ENCODE data around the gene RNF220. TPM values are rescaled to one million over a fixed set of nuclear protein-coding genes. Genes with fewer than 3 reads are reported as not detected.
A peak's percentile ranks its signal among the peaks of the same experiment; 100 is the strongest.

Gene RNF220
- total and polyA plus RNA-seq, 2 of the 4 experiments (the other 2 are of a cell fraction) = 71.8 to 77.1 TPM

DNA sequence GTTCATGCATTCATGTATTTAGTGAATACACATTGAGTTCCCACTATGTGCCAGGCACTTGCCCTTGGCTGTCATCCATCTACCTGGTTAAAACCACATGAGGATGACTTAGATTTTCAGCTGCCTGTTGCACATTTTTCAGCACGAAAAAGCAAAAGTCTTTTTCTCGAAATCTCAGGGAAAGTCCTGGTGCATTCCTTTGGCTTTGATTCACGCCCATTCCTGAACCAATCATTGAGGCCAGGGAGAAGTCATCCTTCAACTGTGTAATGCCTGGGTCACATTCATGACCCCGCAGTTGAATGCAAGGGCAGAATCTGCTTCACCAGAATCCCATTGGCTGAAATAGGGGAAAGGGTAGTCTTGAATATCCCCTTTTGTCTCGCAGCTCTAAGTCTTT, 84.4 kb downstream of the RNF220 start:
- no peak overlapping the region for H2AFZ ChIP-seq (replicated peaks; ENCODE audit: low read length, poor library complexity)
- no peak overlapping the region for H3K4me3 ChIP-seq (ENCODE audit: insufficient read depth, low read depth, low read length)
- H4K20me1 ChIP-seq (ENCODE audit: insufficient read depth, low read length) = no peaks in the 10 kb centered on the region
- no peak overlapping the region for H3K23ac ChIP-seq (ENCODE audit: low read depth, low read length)
- H2BK15ac ChIP-seq (ENCODE audit: low read depth, low read length) = no peak overlapping the region
- WGBS, 2 experiments (ENCODE audit: extremely low coverage in 2 of 2, insufficient read length in 1 of 2) = 63% methylated on average over 2 of the region's 5 CpGs; no CpG with 5 or more reads in 1 of the 2 experiments
- in situ Hi-C loops (cut with MboI; ENCODE audit: low sequenced_read_pairs) (no loop called here), dilution Hi-C loops (cut with HindIII; ENCODE audit: low sequenced_read_pairs, unreplicated experiment) (no loop called here), intact Hi-C loops (cut with micrococcal nuclease) (no loop called here)
- TF ChIP-seq MXI1 (IDR thresholded peaks at IDR 0.05; ENCODE audit: borderline replicate concordance, low read depth, low read length) (no peak), MAZ (IDR thresholded peaks at IDR 0.05; ENCODE audit: borderline replicate concordance, low read depth, low read length) (no peak), CHD1 (IDR thresholded peaks at IDR 0.05; ENCODE audit: low read depth, low read length) (no peak), MAFK (IDR thresholded peaks at IDR 0.05; ENCODE audit: low read depth, low read length) (no peak), RCOR1 (IDR thresholded peaks at IDR 0.05; ENCODE audit: insufficient replicate concordance, low read length) (no peak), BHLHE40 (IDR thresholded peaks at IDR 0.05; ENCODE audit: low read depth, low read length) (no peak), CEBPB (IDR thresholded peaks at IDR 0.05; ENCODE audit: low read depth, low read length) (no peak), POLR2A (IDR thresholded peaks at IDR 0.05; ENCODE audit: low read depth, low read length) (no peak), SMC3 (IDR thresholded peaks at IDR 0.05; ENCODE audit: low read depth, low read length) (no peak), RFX5 (IDR thresholded peaks at IDR 0.05; ENCODE audit: low read depth, low read length) (no peak), RAD21 (IDR thresholded peaks at IDR 0.05; ENCODE audit: low read length) (no peak), FOS (IDR thresholded peaks at IDR 0.05; ENCODE audit: low read depth, low read length) (no peak), NFE2L2 (IDR thresholded peaks at IDR 0.05; ENCODE audit: low read depth, low read length) (no peak)
- TF ChIP-seq, protein P1, sequence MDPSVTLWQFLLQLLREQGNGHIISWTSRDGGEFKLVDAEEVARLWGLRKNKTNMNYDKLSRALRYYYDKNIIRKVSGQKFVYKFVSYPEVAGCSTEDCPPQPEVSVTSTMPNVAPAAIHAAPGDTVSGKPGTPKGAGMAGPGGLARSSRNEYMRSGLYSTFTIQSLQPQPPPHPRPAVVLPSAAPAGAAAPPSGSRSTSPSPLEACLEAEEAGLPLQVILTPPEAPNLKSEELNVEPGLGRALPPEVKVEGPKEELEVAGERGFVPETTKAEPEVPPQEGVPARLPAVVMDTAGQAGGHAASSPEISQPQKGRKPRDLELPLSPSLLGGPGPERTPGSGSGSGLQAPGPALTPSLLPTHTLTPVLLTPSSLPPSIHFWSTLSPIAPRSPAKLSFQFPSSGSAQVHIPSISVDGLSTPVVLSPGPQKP (IDR thresholded peaks at IDR 0.05; ENCODE audit: borderline replicate concordance, low read depth, low read length) = no peak
- TF ChIP-seq, protein P2, sequence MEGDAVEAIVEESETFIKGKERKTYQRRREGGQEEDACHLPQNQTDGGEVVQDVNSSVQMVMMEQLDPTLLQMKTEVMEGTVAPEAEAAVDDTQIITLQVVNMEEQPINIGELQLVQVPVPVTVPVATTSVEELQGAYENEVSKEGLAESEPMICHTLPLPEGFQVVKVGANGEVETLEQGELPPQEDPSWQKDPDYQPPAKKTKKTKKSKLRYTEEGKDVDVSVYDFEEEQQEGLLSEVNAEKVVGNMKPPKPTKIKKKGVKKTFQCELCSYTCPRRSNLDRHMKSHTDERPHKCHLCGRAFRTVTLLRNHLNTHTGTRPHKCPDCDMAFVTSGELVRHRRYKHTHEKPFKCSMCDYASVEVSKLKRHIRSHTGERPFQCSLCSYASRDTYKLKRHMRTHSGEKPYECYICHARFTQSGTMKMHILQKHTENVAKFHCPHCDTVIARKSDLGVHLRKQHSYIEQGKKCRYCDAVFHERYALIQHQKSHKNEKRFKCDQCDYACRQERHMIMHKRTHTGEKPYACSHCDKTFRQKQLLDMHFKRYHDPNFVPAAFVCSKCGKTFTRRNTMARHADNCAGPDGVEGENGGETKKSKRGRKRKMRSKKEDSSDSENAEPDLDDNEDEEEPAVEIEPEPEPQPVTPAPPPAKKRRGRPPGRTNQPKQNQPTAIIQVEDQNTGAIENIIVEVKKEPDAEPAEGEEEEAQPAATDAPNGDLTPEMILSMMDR (conservative IDR thresholded peaks at IDR 0.05; ENCODE audit: low read depth, low read length) = no peak
- TF ChIP-seq, protein P3, sequence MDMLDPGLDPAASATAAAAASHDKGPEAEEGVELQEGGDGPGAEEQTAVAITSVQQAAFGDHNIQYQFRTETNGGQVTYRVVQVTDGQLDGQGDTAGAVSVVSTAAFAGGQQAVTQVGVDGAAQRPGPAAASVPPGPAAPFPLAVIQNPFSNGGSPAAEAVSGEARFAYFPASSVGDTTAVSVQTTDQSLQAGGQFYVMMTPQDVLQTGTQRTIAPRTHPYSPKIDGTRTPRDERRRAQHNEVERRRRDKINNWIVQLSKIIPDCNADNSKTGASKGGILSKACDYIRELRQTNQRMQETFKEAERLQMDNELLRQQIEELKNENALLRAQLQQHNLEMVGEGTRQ (IDR thresholded peaks at IDR 0.05; ENCODE audit: low read depth, low read length) = no peak
- H3K56ac ChIP-seq (ENCODE audit: extremely low read depth, insufficient read depth, low read length) = no peak overlapping the region
- no peak overlapping the region for H2BK20ac ChIP-seq (ENCODE audit: low read depth, low read length)
- no peak overlapping the region for H2BK120ac ChIP-seq (ENCODE audit: low read depth, low read length)
- peak; percentile 42 for DNase-seq
- no peak overlapping the region for H2AK9ac ChIP-seq (replicated peaks; ENCODE audit: low read depth, low read length, poor library complexity)
- no peaks in the 10 kb centered on the region for H3K79me1 ChIP-seq (ENCODE audit: low read depth in 1 of 2, low read length in 2 of 2)
- H3K14ac ChIP-seq (replicated peaks; ENCODE audit: low read depth, low read length) = no peak overlapping the region
- H3K4me2 ChIP-seq (ENCODE audit: low read depth, low read length) = no peak overlapping the region
- no peak overlapping the region for H3K18ac ChIP-seq (ENCODE audit: low read depth, low read length)
- H4K8ac ChIP-seq (ENCODE audit: low read depth in 2 of 2, low read length in 2 of 2) = no peak overlapping the region
- CTCF ChIA-PET = no interaction called here
- no peaks in the 10 kb centered on the region for H3K9me3 ChIP-seq (ENCODE audit: control insufficient read depth, insufficient read depth, low read length)
- no peak overlapping the region for H3K4ac ChIP-seq (ENCODE audit: low read depth, low read length)
- no peak overlapping the region for H2AK5ac ChIP-seq (ENCODE audit: low read depth, low read length)
- H3K9ac ChIP-seq (ENCODE audit: low read depth, low read length) = no peak overlapping the region
- no peaks in the 10 kb centered on the region; the same call in 1 of the 2 replicates for H3K27me3 ChIP-seq (ENCODE audit: control insufficient read depth, insufficient read depth, low read length)
- no peak overlapping the region for H4K91ac ChIP-seq (ENCODE audit: insufficient read depth, low read depth, low read length)
- POLR2A ChIA-PET (ENCODE audit: unreplicated experiment) = no interaction called here
- BruUV-seq (replicated peaks) = no TSS peak
- no peak overlapping the region for H2BK5ac ChIP-seq (ENCODE audit: low read depth, low read length, poor library complexity, severe bottlenecking)
- H3K36me3 ChIP-seq (ENCODE audit: control insufficient read depth, insufficient read depth, low read length) = no peaks in the 10 kb centered on the region
- H3K9me1 ChIP-seq (ENCODE audit: insufficient read depth, low read length) = no peaks in the 10 kb centered on the region
- H3K4me1 ChIP-seq (ENCODE audit: control insufficient read depth, insufficient read depth, low read length) = peaks cover 4% of the 10 kb centered on the region
- peak; percentile 28; the same call in 1 of the 2 replicates for ATAC-seq (ENCODE audit: low read depth)
- no peak overlapping the region for H3K27ac ChIP-seq (ENCODE audit: insufficient read depth, low read length)
- H4K5ac ChIP-seq (ENCODE audit: low read depth, low read length) = no peak overlapping the region
